Measurements from ENCODE around the gene KLHL29. TPM values are rescaled to one million over a fixed set of nuclear protein-coding genes. Genes with fewer than 3 reads are reported as not detected.

KLHL29 gene
- total RNA-seq, 1 donor from 2014 or later: 5.5 TPM

- H3K4me3 ChIP-seq (ENCODE audit: insufficient read depth, low read depth, low read length): no peak overlapping the region
- Mint-ChIP-seq H3K36me3 (ENCODE audit: low read depth, unreplicated experiment) (peaks cover 14% of the 10 kb centered on the region), H3K27ac (ENCODE audit: unreplicated experiment) (no peak overlapping the region), H3K27me3 (ENCODE audit: low read depth, unreplicated experiment) (peaks cover 37% of the 10 kb centered on the region), H3K4me3 (ENCODE audit: unreplicated experiment) (no peak overlapping the region), H3K9me3 (ENCODE audit: unreplicated experiment) (peaks cover 8% of the 10 kb centered on the region), H3K4me1 (ENCODE audit: low read depth, unreplicated experiment) (no peaks in the 10 kb centered on the region)
- H2AFZ ChIP-seq (ENCODE audit: low read depth, low read length): no peak overlapping the region
- H3K9me3 ChIP-seq (ENCODE audit: insufficient read depth, low read depth, low read length): no peaks in the 10 kb centered on the region
- TF ChIP-seq CTCF (IDR thresholded peaks at IDR 0.05; ENCODE audit: insufficient read depth, low read depth, low read length): no peak
- no peak for TF ChIP-seq EZH2 (IDR thresholded peaks at IDR 0.05; ENCODE audit: insufficient read depth, low read length)
- H3K4me2 ChIP-seq (ENCODE audit: low read length): no peak overlapping the region
- no peaks in the 10 kb centered on the region for H3K4me1 ChIP-seq (ENCODE audit: insufficient read depth, low read length)
- no peaks in the 10 kb centered on the region for H3K36me3 ChIP-seq (ENCODE audit: insufficient read depth, low read length)
- DNase-seq (ENCODE audit: low read depth) (no peak), FAIRE-seq (no peak)
- no peak overlapping the region for H3K9ac ChIP-seq (ENCODE audit: low read length)
- no peak overlapping the region for H3K27ac ChIP-seq (ENCODE audit: low read depth, low read length)
- H4K20me1 ChIP-seq (ENCODE audit: insufficient read depth, low read length): no peaks in the 10 kb centered on the region
- H3K27me3 ChIP-seq (ENCODE audit: insufficient read depth, low read length): no peaks in the 10 kb centered on the region
- no peaks in the 10 kb centered on the region for H3K79me2 ChIP-seq (ENCODE audit: insufficient read depth, low read length)
These were observed 294.1 kb downstream of the KLHL29 start for GRCh38 chr2:23679044-23679443.

DNA sequence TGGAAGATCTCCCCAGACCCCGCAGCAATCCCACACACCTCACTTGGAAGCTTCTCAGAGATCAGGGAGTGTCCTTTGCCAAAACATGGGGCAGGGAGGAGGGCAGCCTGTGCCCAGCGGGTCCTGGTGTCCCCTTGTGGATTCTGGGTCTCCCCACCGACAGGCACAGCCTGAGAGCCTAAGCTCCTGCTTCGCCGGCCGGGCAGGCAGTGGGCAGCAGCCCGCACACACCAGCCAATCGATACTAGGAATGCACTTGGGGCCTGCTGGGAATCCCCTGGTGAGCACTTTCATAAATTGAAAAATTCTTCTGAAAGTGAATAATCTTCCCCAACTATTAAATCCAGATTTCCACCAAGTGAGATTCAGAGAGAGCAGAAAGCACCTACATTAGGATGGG lies 296.0 kb downstream of the KLHL29 start:
- H3K4me1 Mint-ChIP-seq (ENCODE audit: low read depth, unreplicated experiment): no peaks in the 10 kb centered on the region
- no peak for DNase-seq (ENCODE audit: low read depth)
- no peak for FAIRE-seq
- Histone ChIP-seq H3K9ac (ENCODE audit: low read length) (no peak overlapping the region), H4K20me1 (ENCODE audit: insufficient read depth, low read length) (no peaks in the 10 kb centered on the region), H3K27me3 (ENCODE audit: insufficient read depth, low read length) (no peaks in the 10 kb centered on the region), H3K4me3 (ENCODE audit: insufficient read depth, low read depth, low read length) (no peak overlapping the region), H3K9me3 (ENCODE audit: insufficient read depth, low read depth, low read length) (no peaks in the 10 kb centered on the region), H3K4me1 (ENCODE audit: insufficient read depth, low read length) (no peaks in the 10 kb centered on the region), H3K79me2 (ENCODE audit: insufficient read depth, low read length) (no peaks in the 10 kb centered on the region), H3K27ac (ENCODE audit: low read depth, low read length) (no peak overlapping the region), H3K36me3 (ENCODE audit: insufficient read depth, low read length) (no peaks in the 10 kb centered on the region), H3K4me2 (ENCODE audit: low read length) (no peak overlapping the region), H2AFZ (ENCODE audit: low read depth, low read length) (no peak overlapping the region)
- H3K9me3 Mint-ChIP-seq (ENCODE audit: unreplicated experiment): peaks cover 10% of the 10 kb centered on the region
- no peak overlapping the region for H3K27ac Mint-ChIP-seq (ENCODE audit: unreplicated experiment)
- TF ChIP-seq EZH2 (IDR thresholded peaks at IDR 0.05; ENCODE audit: insufficient read depth, low read length) (no peak), CTCF (IDR thresholded peaks at IDR 0.05; ENCODE audit: insufficient read depth, low read depth, low read length) (no peak)
- peaks cover 15% of the 10 kb centered on the region for H3K36me3 Mint-ChIP-seq (ENCODE audit: low read depth, unreplicated experiment)
- no peak overlapping the region for H3K4me3 Mint-ChIP-seq (ENCODE audit: unreplicated experiment)
- peaks cover 43% of the 10 kb centered on the region for H3K27me3 Mint-ChIP-seq (ENCODE audit: low read depth, unreplicated experiment)

GRCh38 chr2:23681356-23682140 lies 296.6 kb downstream of the KLHL29 start:
- Mint-ChIP-seq H3K9me3 (ENCODE audit: unreplicated experiment) (peaks cover 10% of the 10 kb centered on the region), H3K4me3 (ENCODE audit: unreplicated experiment) (no peak overlapping the region), H3K27me3 (ENCODE audit: low read depth, unreplicated experiment) (peaks cover 42% of the 10 kb centered on the region), H3K36me3 (ENCODE audit: low read depth, unreplicated experiment) (peaks cover 15% of the 10 kb centered on the region), H3K27ac (ENCODE audit: unreplicated experiment) (no peak overlapping the region), H3K4me1 (ENCODE audit: low read depth, unreplicated experiment) (no peaks in the 10 kb centered on the region)
- Histone ChIP-seq H3K4me2 (ENCODE audit: low read length) (no peak overlapping the region), H3K27ac (ENCODE audit: low read depth, low read length) (no peak overlapping the region), H4K20me1 (ENCODE audit: insufficient read depth, low read length) (no peaks in the 10 kb centered on the region), H3K4me1 (ENCODE audit: insufficient read depth, low read length) (no peaks in the 10 kb centered on the region), H3K27me3 (ENCODE audit: insufficient read depth, low read length) (no peaks in the 10 kb centered on the region), H3K36me3 (ENCODE audit: insufficient read depth, low read length) (no peaks in the 10 kb centered on the region), H2AFZ (ENCODE audit: low read depth, low read length) (no peak overlapping the region), H3K9me3 (ENCODE audit: insufficient read depth, low read depth, low read length) (no peaks in the 10 kb centered on the region), H3K4me3 (ENCODE audit: insufficient read depth, low read depth, low read length) (no peak overlapping the region), H3K79me2 (ENCODE audit: insufficient read depth, low read length) (no peaks in the 10 kb centered on the region), H3K9ac (ENCODE audit: low read length) (no peak overlapping the region)
- no peak for TF ChIP-seq CTCF (IDR thresholded peaks at IDR 0.05; ENCODE audit: insufficient read depth, low read depth, low read length)
- no peak for TF ChIP-seq EZH2 (IDR thresholded peaks at IDR 0.05; ENCODE audit: insufficient read depth, low read length)
- FAIRE-seq: no peak
- no peak for DNase-seq (ENCODE audit: low read depth)
